ENCODE data around the gene MLNR.
A peak's percentile ranks its signal among the peaks of the same experiment; 100 is the strongest.

The MLNR gene

GRCh38 chr13:49225223-49226042 lies 5.3 kb downstream of the MLNR start:
- DNase-seq (ENCODE audit: insufficient read length, low spot score) (no peak), FAIRE-seq (no peak)

GRCh38 chr13:49226613-49227012 lies 6.5 kb downstream of the MLNR start:
- no peak for DNase-seq (ENCODE audit: insufficient read length, low spot score)
- FAIRE-seq = no peak

GRCh38 chr13:49234741-49235140 lies 14.6 kb downstream of the MLNR start:
- DNase-seq (ENCODE audit: insufficient read length, low spot score) = no peak
- no peak for FAIRE-seq

GRCh38 chr13:49235856-49236431 lies 15.8 kb downstream of the MLNR start:
- no peak for FAIRE-seq

DNA sequence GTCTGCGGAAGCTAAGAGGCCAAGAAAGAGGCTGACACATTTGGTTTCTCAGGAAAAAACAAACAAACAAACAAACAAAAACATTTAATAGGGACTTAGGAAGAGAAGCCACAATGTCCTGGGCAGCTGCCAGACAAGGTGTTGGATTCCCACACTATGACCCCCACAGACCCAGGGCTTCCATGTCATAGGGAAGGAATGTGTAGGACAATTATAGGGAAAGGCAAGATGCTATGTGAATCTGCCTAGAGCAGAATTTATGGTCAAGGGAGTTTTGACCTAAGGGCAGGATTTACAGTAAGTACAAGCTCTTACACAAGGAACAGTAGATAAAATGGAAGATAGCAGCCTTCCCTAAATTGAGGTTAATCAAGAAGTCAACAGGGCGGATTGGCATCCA lies 18.5 kb downstream of the MLNR start:
- no peak for DNase-seq (ENCODE audit: insufficient read length, low spot score)
- FAIRE-seq = no peak

More at GRCh38 chr13:49235856-49236431, 15.8 kb downstream of the MLNR start:
- DNase-seq (ENCODE audit: insufficient read length, low spot score) = no peak

DNA sequence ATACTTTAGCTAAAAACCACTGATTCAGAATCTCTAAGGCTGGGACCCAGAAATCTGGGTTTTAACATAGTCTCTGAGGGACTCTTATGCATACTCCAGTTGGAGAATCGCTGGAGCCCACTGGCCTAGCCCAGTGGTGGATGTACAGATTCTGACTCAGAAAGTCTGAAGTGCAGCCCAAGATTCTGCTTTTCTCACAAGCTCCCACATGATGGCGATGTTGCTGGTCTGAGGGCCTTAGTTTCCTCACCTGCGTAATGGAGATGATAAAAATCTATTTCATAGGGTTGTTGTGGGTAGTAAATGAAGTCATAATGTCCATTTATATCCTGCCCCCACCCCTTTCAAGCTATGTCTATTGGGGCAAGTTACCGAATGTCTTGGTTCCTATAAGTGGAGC lies 19.9 kb downstream of the MLNR start:
- no peak for DNase-seq (ENCODE audit: insufficient read length, low spot score)
- no peak for FAIRE-seq

- DNase-seq (ENCODE audit: insufficient read length, low spot score) (no peak), FAIRE-seq (no peak)
Measured at GRCh38 chr13:49241296-49241695, 21.2 kb downstream of the MLNR start.

- FAIRE-seq = no peak
Measured at GRCh38 chr13:49245101-49245500, 25.0 kb downstream of the MLNR start.

GRCh38 chr13:49246850-49247642 lies 26.9 kb downstream of the MLNR start:
- FAIRE-seq (no peak), DNase-seq (ENCODE audit: insufficient read length, low spot score) (no peak)

More at GRCh38 chr13:49245101-49245500, 25.0 kb downstream of the MLNR start:
- DNase-seq (ENCODE audit: insufficient read length, low spot score) = no peak

- peak; percentile 86 for DNase-seq (ENCODE audit: insufficient read length, low spot score)
- FAIRE-seq = peak; percentile 65
Measured at GRCh38 chr13:49247643-49248621, 27.8 kb downstream of the MLNR start, which contains the start of gene CDADC1. CDADC1 (plus strand) TSS chr13:49247925; CDS start chr13:49248038, 113 bp downstream.

GRCh38 chr13:49248622-49249002 lies 28.5 kb downstream of the MLNR start:
- DNase-seq (ENCODE audit: insufficient read length, low spot score) (no peak), FAIRE-seq (no peak)

DNA sequence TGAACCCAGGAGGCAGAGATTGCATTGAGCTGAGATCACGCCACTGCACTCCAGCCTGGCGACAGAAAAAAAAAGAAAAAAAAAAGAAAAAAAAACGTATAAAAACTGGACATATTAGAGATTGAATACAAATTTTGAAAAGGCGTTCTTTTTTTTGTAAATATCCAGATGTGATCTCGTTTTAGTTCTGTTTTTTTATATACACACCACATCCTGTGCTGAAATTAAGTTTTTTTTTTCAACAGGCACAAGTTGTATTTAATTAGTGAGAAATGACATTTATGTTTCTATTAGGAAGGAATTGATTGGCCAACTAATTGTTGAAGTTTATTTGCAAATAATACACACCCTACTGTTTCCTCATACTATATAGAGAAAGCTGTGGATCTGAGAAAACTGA lies 31.2 kb downstream of the MLNR start:
- FAIRE-seq (no peak), DNase-seq (ENCODE audit: insufficient read length, low spot score) (no peak)

GRCh38 chr13:49253310-49253709 lies 33.2 kb downstream of the MLNR start:
- no peak for DNase-seq (ENCODE audit: insufficient read length, low spot score)
- FAIRE-seq = no peak

GRCh38 chr13:49254007-49254406 lies 33.9 kb downstream of the MLNR start:
- FAIRE-seq = no peak
- no peak for DNase-seq (ENCODE audit: insufficient read length, low spot score)

DNA sequence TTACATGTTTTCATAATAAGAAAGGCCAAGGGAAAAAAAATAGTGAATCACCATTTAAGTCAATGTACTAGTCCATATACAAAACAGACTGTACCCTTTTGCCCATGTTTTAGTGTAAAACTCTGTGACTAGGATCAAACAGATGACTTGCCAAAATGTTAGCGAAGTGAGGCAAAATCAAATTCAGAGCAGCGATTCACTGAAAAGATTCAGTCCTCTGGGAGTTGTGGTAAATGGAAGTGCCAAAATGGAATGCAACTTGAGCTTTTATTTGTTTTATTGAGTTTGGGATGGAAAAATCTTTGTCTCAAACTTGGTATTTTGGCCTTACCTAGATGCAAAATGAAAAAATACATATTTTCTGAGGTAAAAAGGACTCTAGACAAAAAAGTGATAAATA lies 36.7 kb downstream of the MLNR start:
- no peak for FAIRE-seq
- DNase-seq (ENCODE audit: insufficient read length, low spot score) = no peak

DNA sequence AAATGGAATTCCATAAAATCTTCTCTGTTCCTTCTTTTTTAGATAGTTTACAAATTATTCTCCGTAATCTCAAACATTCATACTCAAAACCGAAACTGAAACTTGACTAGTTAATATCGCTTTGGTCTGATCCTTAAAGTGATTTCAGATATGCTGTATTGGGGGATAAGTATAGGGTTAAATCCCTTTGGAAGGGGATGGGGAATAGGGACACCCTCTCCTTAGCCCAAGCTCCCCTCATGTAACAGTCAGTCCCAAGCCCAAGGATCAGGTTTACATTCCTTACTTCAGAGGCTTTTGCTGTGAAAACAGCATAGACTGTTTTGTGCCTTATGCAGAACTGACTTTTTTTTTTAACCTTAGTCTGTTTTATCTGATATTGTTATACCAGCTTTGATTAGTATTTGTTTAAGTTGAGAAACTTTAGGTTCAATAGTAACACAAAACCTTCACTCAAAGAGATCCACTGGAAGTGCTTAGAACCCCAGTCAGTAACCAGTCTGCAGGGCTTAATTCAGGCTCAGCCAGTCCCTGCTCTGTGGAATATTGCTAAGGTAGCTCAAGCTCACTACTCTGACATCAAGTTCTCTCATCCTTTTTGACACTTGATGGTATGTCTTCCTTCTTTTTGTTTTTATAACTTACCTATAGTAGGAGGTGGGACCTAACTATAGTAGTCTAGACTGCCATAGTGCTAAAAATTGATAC lies 38.1 kb downstream of the MLNR start:
- DNase-seq (ENCODE audit: insufficient read length, low spot score) (no peak), FAIRE-seq (no peak)

GRCh38 chr13:49259586-49259985 lies 39.4 kb downstream of the MLNR start:
- DNase-seq (ENCODE audit: insufficient read length, low spot score) (no peak), FAIRE-seq (no peak)

GRCh38 chr13:49262634-49263033 lies 42.5 kb downstream of the MLNR start:
- DNase-seq (ENCODE audit: insufficient read length, low spot score) (no peak), FAIRE-seq (no peak)

- FAIRE-seq (no peak), DNase-seq (ENCODE audit: insufficient read length, low spot score) (no peak)
Measured at GRCh38 chr13:49265822-49266221, 45.7 kb downstream of the MLNR start.

DNA sequence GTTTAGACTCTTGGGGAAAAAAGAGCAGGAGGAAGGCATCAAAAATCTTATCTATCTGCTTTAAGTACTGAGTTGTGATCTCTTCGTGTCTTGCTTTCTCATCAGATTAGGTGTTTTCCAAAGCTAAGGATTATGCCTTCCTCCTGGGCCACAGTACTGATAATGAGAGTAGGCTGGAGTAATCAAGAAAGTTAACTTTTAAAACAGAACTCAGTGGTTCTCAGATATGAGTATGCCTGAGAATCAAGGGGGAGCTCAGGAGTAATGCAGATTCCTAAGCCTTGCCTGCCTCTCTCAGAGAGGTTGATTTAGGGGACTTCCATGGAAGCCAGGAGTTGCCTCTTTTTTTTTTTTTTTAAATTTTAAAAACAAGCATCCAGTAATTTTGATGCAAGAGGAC lies 51.1 kb downstream of the MLNR start:
- FAIRE-seq (no peak), DNase-seq (ENCODE audit: insufficient read length, low spot score) (no peak)

Measured in HTR-8/SVneo (cell line).